ENCODE results near the gene KIF26B.
"Not testable (repeated sequence)": the region's sequence is repeated elsewhere in the genome, so short reads cannot be mapped to it uniquely, and the experiment has no call there.

Gene KIF26B

DNA sequence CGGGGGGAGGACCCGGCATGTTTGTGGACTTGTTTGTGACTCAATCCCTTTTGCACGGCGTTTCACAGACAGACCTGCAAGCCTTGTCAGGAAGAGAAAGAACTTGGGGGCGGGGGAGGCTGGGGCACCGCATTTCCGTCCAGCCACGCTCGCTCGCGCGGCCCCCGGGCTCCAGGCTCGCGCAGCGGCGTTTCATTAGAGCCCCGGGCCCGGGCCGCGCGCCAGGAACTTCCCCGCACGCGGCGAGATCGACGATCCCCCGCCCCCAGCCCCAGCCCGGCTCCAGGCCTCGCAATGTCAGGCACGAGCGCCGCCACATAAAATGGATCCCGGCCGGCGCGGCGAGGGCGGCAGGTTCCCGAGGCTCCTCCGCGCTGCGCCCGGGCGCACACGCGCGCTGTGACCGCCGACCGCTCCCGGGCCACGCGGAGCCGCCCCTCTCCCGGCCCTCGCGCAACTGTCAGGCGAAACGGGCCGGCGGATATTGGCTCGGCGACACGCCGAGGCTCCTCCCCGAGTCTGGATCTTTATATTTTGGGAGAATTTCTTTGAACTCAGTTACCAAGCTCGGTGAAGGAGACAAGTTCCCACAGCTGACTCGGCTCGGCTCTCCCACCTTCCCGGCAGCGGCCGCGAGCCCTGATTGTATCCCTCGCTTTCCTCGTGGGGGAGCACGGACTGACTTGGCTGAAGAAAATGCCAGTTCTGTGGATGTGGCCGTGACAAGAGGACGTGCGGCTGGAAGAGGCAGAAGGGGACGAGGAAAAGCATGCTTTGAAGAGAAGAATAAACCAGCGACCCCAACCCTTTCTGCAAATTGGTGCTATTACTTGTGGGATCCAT lies at the start of gene KIF26B:
Gene KIF26B, plus strand, starts transcription at position 557 of the 843 bp plus-strand sequence. CDS start 440 bp downstream, outside the sequence.
- peak; percentile 5 for DNase-seq

- DNase-seq, result no peak
Observed at GRCh38 chr1:245105042-245105441, 49.7 kb upstream of the KIF26B start.

DNA sequence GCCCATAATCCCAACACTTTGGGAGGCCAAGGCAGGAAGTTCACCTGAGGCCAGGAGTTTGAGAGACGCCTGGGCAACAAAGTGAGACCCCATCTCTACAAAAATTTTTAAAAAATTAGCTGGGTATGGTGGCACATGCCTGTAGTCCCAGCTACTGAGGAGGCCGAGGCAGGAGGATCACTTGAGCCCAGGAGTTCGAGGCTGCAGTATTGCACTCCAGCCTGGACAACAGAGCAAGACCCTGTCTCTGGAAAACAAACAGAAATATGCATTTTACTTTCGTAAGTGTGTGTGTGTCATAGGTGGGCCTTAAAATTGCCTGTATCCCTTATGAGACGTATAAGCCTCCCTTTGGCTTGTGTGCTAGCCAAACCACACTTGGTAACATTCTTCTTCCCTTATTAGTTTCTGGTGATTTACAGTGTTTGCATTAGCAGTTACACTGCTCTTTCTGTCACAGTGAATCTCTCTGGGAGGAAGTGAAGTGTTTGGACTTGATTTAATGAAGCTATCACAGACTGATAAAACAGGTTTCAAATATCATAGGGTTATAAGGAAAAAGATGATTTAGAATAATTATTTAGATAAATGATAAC lies 48.9 kb upstream of the KIF26B start:
- DNase-seq, result no peak

GRCh38 chr1:245107776-245108114 lies 47.0 kb upstream of the KIF26B start:
- no peak for DNase-seq

DNA sequence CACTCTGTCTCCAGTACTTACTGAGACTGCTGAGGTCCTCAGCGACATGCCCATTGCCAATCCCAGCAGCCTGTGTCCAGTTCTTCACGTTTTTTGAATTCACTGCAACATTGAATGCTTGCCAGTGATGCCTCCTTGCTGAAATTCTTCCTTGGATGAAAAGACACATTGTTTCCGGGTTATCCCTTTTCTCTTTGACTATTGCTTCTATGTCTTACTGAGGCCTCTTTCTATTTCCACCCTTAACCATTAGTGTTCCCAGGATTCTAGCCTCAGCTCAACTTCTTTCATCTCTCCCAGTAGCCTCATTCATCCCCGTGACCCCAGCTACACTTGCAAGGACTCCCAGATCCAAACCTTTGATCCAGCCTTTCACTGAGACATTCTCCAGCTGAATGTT lies 46.5 kb upstream of the KIF26B start:
- no peak for DNase-seq

DNA sequence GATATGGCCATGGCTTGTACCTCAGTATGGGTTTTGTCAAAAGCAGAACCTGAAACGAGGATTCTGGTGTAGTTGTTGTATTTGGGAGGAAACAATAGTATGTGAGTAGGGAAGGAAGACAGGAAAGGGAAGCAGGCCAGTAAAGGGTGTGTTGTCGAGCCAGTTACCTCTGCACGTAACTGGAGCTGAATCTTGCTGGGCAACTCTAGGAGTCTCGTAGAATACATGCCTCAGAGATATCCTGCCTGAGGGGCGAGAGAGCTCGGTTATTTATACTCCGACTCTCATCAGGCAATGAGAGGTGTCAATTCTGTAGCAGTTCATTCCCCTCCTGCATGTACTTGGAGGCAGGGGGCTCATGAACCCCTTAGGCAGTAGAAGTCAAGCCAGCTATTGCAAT lies 45.9 kb upstream of the KIF26B start:
- no peak for DNase-seq

- DNase-seq, result no peak
Observed at GRCh38 chr1:245110406-245110805, 44.4 kb upstream of the KIF26B start.

GRCh38 chr1:245111073-245111472 lies 43.7 kb upstream of the KIF26B start:
- no peak for DNase-seq

DNA sequence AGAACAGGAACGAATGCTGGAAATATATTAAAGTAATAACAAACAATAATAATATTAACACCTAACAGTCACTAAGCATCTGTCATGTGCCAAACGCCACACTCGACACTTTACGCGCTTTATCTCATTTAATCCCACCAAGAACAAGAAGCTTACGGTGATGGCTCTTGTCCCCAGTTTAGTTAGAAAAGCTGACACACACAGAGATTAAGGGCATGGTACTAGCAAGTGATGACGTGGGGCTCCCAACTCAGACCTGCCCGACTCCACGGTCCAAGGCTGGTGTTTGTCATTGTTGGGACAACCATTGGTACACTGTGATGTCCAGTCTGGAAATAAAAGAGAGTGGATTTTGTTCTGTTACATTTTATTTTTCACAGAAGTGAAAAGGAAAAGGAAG lies 41.1 kb upstream of the KIF26B start:
- no peak for DNase-seq

- DNase-seq, result no peak
Observed at GRCh38 chr1:245116131-245116530, 38.7 kb upstream of the KIF26B start.

GRCh38 chr1:245116751-245117150 lies 38.0 kb upstream of the KIF26B start:
- no peak for DNase-seq

GRCh38 chr1:245118066-245118465 lies 36.7 kb upstream of the KIF26B start:
- DNase-seq, result no peak

- no peak for DNase-seq
Observed at GRCh38 chr1:245118806-245119205, 36.0 kb upstream of the KIF26B start.

- no peak for DNase-seq
Observed at GRCh38 chr1:245121523-245121922, 33.3 kb upstream of the KIF26B start.

DNA sequence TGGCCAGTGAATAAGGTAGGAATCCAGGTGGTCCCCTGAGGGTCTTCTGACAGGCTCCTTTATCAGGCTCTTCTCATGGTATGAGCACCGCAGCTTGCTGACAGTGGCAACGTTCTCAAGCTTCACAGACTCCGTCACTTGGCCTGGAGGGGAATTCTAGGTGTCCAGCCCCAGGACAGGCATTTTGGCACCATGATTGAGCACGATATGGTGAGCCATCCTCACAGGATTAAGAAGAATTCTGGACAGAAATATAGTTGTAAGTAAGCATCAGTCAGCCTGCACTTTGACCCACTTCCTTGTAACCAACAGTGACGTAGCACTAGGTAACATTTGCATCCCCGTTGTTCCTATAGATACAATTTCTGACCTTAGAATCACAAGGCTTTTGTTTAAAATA lies 30.5 kb upstream of the KIF26B start:
- no peak for DNase-seq

DNA sequence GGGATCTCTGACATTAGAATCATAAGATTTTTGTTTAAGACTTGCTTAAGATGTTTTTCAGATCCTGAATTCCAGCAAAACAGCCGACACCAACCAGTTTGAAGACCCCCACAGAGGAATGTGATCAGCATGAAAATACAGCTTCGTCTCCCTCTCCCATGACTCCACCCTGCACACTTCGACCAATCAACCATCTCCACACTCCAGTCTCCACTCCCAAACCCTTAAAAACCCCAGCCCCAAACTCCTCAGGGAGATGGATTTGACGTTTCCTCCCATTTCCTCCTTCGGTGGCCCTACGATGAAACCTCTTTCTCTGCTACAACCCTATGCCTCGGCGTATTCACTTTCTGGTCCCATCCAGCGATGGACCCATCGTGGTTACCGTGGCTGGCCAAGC lies 30.1 kb upstream of the KIF26B start:
- no peak for DNase-seq

DNA sequence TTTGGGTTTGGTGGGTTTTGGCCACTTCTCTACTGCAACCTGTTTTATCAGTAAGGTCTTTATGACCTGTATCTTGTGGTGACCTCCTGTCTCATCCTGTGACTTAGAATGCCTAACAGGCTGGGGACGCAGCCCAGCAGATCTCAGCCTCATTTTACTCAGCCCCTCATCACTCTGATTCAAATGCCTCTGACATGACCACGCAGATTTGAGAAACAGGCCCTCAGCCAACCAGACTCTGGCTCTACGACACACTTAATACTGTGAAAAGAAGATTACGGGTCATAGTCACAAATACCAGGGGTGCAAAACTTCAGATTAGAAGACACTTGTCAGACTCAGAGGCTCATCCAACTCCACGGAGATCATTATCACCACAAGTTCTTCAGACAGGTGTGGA lies 28.3 kb upstream of the KIF26B start:
- no peak for DNase-seq

DNA sequence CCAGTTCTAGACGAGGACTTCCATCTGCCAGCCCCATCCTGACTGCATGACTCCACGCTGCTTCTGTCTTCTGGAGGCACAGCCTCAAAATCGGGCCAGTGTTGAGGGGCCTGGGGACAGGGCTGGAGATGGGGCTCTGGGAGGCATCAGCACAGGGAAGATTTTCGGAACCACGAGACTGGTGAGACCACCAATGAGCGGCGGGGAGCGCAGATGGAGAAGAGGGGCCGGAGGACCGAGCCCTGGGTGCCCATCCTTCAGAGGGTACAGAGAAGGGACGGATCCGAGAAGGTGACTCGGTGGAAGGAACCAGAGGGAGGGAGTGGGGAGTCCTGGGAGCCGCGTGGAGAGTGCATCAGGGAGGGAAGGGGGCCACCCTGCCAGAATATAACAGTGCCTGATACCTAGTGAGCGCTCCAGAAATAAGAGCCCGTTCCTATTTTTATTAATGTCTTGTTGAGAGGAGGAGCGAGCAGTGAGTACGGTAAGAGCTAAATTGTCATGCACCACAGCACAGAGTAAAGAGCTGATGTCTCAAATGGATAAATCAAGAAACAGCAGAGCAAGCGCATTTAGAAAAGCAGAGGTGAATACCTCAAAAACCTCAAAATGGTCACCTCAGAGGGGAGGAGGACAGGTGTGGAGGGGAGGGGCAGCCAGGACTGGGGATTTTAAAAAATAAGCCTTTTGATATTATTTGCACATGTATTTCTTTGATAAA lies 26.2 kb upstream of the KIF26B start:
- DNase-seq, result no peak

GRCh38 chr1:245129319-245130240 lies 25.2 kb upstream of the KIF26B start:
- DNase-seq, result no peak

- DNase-seq, result not testable (repeated sequence)
Observed at GRCh38 chr1:245130281-245131025, 24.3 kb upstream of the KIF26B start.

DNA sequence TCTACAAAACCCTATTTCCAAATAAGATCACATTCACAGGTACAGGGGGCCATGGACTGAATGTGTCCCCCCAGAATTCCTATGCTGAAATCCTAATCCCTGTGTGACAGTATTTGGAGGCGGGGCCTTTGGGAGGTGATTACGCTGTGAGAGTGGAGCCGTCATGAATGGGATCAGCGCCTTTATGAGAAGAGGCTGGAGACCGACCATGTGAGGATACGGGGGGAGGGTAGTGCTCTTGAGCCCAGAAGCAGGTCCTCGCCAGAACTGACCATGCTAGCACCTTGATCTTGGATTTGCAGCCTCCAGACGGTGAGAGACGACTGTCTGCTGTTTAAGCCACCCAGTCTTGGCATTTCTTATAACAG lies 23.8 kb upstream of the KIF26B start:
- DNase-seq, result no peak

GRCh38 chr1:245132771-245133170 lies 22.0 kb upstream of the KIF26B start:
- no peak for DNase-seq

All from CD4-positive, alpha-beta T cell treated with Interleukin-21 for 1 hour (primary cell).